ENCODE measurements around the gene RPTOR.

- no peak for TF ChIP-seq CTCF (IDR thresholded peaks at IDR 0.05)
- no peak for TF ChIP-seq POLR2A (IDR thresholded peaks at IDR 0.05)
These were observed 104.6 kb downstream of the RPTOR start for GRCh38 chr17:80649200-80649644.
